ENCODE measurements around the gene AK9.

AK9 gene

GRCh38 chr6:109678240-109678639 lies 12.8 kb downstream of the AK9 start:
- TF ChIP-seq CTCF (IDR thresholded peaks at IDR 0.05; ENCODE audit: extremely low read depth, missing control alignments): no peak
- no peak for DNase-seq (ENCODE audit: low spot score)

GRCh38 chr6:109676724-109677123 lies 14.3 kb downstream of the AK9 start:
- no peak for TF ChIP-seq CTCF (IDR thresholded peaks at IDR 0.05; ENCODE audit: extremely low read depth, missing control alignments)

GRCh38 chr6:109672839-109673238 lies 18.2 kb downstream of the AK9 start:
- no peak for DNase-seq (ENCODE audit: low spot score)
- no peak for TF ChIP-seq CTCF (IDR thresholded peaks at IDR 0.05; ENCODE audit: extremely low read depth, missing control alignments)

More at GRCh38 chr6:109676724-109677123, 14.3 kb downstream of the AK9 start:
- no peak for DNase-seq (ENCODE audit: low spot score)

GRCh38 chr6:109672175-109672574 lies 18.8 kb downstream of the AK9 start:
- DNase-seq (ENCODE audit: low spot score): no peak
- no peak for TF ChIP-seq CTCF (IDR thresholded peaks at IDR 0.05; ENCODE audit: extremely low read depth, missing control alignments)

- TF ChIP-seq CTCF (IDR thresholded peaks at IDR 0.05; ENCODE audit: extremely low read depth, missing control alignments): no peak
- no peak for DNase-seq (ENCODE audit: low spot score)
Observed at GRCh38 chr6:109671733-109672132, 19.3 kb downstream of the AK9 start.

- TF ChIP-seq CTCF (IDR thresholded peaks at IDR 0.05; ENCODE audit: extremely low read depth, missing control alignments): no peak
- DNase-seq (ENCODE audit: low spot score): no peak
Observed at GRCh38 chr6:109669811-109670210, 21.2 kb downstream of the AK9 start.

- DNase-seq (ENCODE audit: low spot score): no peak
- TF ChIP-seq CTCF (IDR thresholded peaks at IDR 0.05; ENCODE audit: extremely low read depth, missing control alignments): no peak
Observed at GRCh38 chr6:109662192-109662591, 28.8 kb downstream of the AK9 start.
